HG03439 (cell line): ENCODE data around the gene CDC42.

Source experiments
- ATAC-seq: cut with Tn5 transposase; IDR thresholded peaks from one replicate; pipeline ENCODE4 v1.9.1; 2021; ENCODE audit warnings: mild to moderate bottlenecking, moderate library complexity; ENCODE audit not compliant: unreplicated experiment

CDC42 gene

GRCh38 chr1:22104865-22105437 lies 52.4 kb downstream of the CDC42 start:
- no peak for ATAC-seq

- no peak for ATAC-seq
These were observed 53.2 kb downstream of the CDC42 start for GRCh38 chr1:22105611-22106207.

GRCh38 chr1:22107126-22107525 lies 54.6 kb downstream of the CDC42 start:
- ATAC-seq, result no peak

- no peak for ATAC-seq
These were observed 56.0 kb downstream of the CDC42 start for GRCh38 chr1:22108339-22109105.

- ATAC-seq, result no peak
These were observed 57.5 kb downstream of the CDC42 start for GRCh38 chr1:22110016-22110415.

- no peak for ATAC-seq
These were observed 58.6 kb downstream of the CDC42 start for GRCh38 chr1:22111115-22111514.

GRCh38 chr1:22111620-22112019 lies 59.1 kb downstream of the CDC42 start:
- ATAC-seq, result no peak

- ATAC-seq, result no peak
These were observed 60.0 kb downstream of the CDC42 start for GRCh38 chr1:22112554-22112953.

- no peak for ATAC-seq
These were observed 61.8 kb downstream of the CDC42 start for GRCh38 chr1:22114083-22115012.

GRCh38 chr1:22115286-22115685 lies 62.8 kb downstream of the CDC42 start:
- no peak for ATAC-seq

- no peak for ATAC-seq
These were observed 64.7 kb downstream of the CDC42 start for GRCh38 chr1:22117238-22117637.

GRCh38 chr1:22117851-22118250 lies 65.3 kb downstream of the CDC42 start:
- no peak for ATAC-seq

- ATAC-seq, result no peak
These were observed 65.9 kb downstream of the CDC42 start for GRCh38 chr1:22118291-22118992.

- no peak for ATAC-seq
These were observed 67.3 kb downstream of the CDC42 start for GRCh38 chr1:22119626-22120468.

GRCh38 chr1:22120469-22120790 lies 67.9 kb downstream of the CDC42 start:
- no peak for ATAC-seq

GRCh38 chr1:22121421-22121911 lies 69.0 kb downstream of the CDC42 start:
- ATAC-seq, result no peak

- ATAC-seq, result no peak
These were observed 70.0 kb downstream of the CDC42 start for GRCh38 chr1:22122273-22123070.

- ATAC-seq, result no peak
These were observed 70.5 kb downstream of the CDC42 start for GRCh38 chr1:22123071-22123390.

- ATAC-seq, result no peak
These were observed 71.4 kb downstream of the CDC42 start for GRCh38 chr1:22123901-22124404.
